ENCODE measurements around the gene UGT1A7. TPM values are rescaled to one million over a fixed set of nuclear protein-coding genes. Genes with fewer than 3 reads are reported as not detected.

Gene UGT1A7
- total RNA-seq, 6 donors from 2014 or later, result not detected

GRCh38 chr2:233807966-233808935 is 126.5 kb downstream of the UGT1A7 start:
- H3K4me1 ChIP-seq, result no peaks in the 10 kb centered on the region
- WGBS, 2 donors, result 70 to 84% methylated on average over 5 to 8 of the region's 10 CpGs
- H3K27me3 ChIP-seq, result no peaks in the 10 kb centered on the region
- DNase-seq (peak in 1 of 2 donors; percentile 6), ATAC-seq (ENCODE audit: low FRiP score in 2 of 2) (no peak)
- no peak overlapping the region for H3K4me3 ChIP-seq
- TF ChIP-seq POLR2AphosphoS5 (IDR thresholded peaks at IDR 0.05) (no peak), EP300 (IDR thresholded peaks at IDR 0.05) (no peak), CTCF (IDR thresholded peaks at IDR 0.05) (no peak), POLR2A (IDR thresholded peaks at IDR 0.05) (no peak)
- H3K36me3 ChIP-seq, result no peaks in the 10 kb centered on the region
- no peak overlapping the region for H3K27ac ChIP-seq
- no peaks in the 10 kb centered on the region for H3K9me3 ChIP-seq

GRCh38 chr2:233810385-233810784 is 128.7 kb downstream of the UGT1A7 start:
- WGBS, 2 donors, result 89 to 90% methylated on average over 6 of the region's 6 CpGs
- H3K27me3 ChIP-seq, result no peaks in the 10 kb centered on the region
- H3K4me3 ChIP-seq, result no peak overlapping the region
- no peaks in the 10 kb centered on the region for H3K9me3 ChIP-seq
- no peak overlapping the region for H3K27ac ChIP-seq
- ATAC-seq (ENCODE audit: low FRiP score in 2 of 2), result no peak
- no peak for DNase-seq
- TF ChIP-seq CTCF (IDR thresholded peaks at IDR 0.05) (no peak), POLR2A (IDR thresholded peaks at IDR 0.05) (no peak), POLR2AphosphoS5 (IDR thresholded peaks at IDR 0.05) (no peak), EP300 (IDR thresholded peaks at IDR 0.05) (no peak)
- no peaks in the 10 kb centered on the region for H3K4me1 ChIP-seq
- H3K36me3 ChIP-seq, result no peaks in the 10 kb centered on the region

- H3K36me3 ChIP-seq, result no peaks in the 10 kb centered on the region
- TF ChIP-seq EP300 (IDR thresholded peaks at IDR 0.05) (no peak), POLR2AphosphoS5 (IDR thresholded peaks at IDR 0.05) (no peak), POLR2A (IDR thresholded peaks at IDR 0.05) (no peak), CTCF (IDR thresholded peaks at IDR 0.05) (no peak)
- DNase-seq (peak in 1 of 2 donors; percentile 15), ATAC-seq (ENCODE audit: low FRiP score in 2 of 2) (no peak)
- WGBS, 2 donors, result 81 to 92% methylated on average over 2 to 4 of the region's 4 CpGs
- no peaks in the 10 kb centered on the region for H3K4me1 ChIP-seq
- no peaks in the 10 kb centered on the region for H3K9me3 ChIP-seq
- no peak overlapping the region for H3K4me3 ChIP-seq
- no peaks in the 10 kb centered on the region for H3K27me3 ChIP-seq
- no peak overlapping the region for H3K27ac ChIP-seq
Measured at GRCh38 chr2:233811087-233811486, 129.4 kb downstream of the UGT1A7 start.

- ATAC-seq (ENCODE audit: low FRiP score in 2 of 2) (no peak), DNase-seq (peak in 1 of 2 donors; percentile 6)
- Histone ChIP-seq H3K4me3 (no peak overlapping the region), H3K36me3 (no peaks in the 10 kb centered on the region), H3K9me3 (no peaks in the 10 kb centered on the region), H3K27ac (no peak overlapping the region), H3K27me3 (no peaks in the 10 kb centered on the region), H3K4me1 (no peaks in the 10 kb centered on the region)
- TF ChIP-seq EP300 (IDR thresholded peaks at IDR 0.05) (no peak), POLR2A (IDR thresholded peaks at IDR 0.05) (no peak), POLR2AphosphoS5 (IDR thresholded peaks at IDR 0.05) (no peak), CTCF (IDR thresholded peaks at IDR 0.05) (no peak)
- WGBS, 2 donors, result 84% methylated on average over 6 of the region's 8 CpGs; no CpG with 5 or more reads in 1 of the 2 donors
Measured at GRCh38 chr2:233811732-233812131, 130.0 kb downstream of the UGT1A7 start.
